Psoas muscle (tissue), 8 donors: Measurements from ENCODE around the gene LGR4. TPM values are rescaled to one million over a fixed set of nuclear protein-coding genes. Genes with fewer than 3 reads are reported as not detected.

Source experiments
- ATAC-seq, 4 donors: fragments of 200-7000 bp; cut with Tn5 transposase; one replicate each; pipeline ENCODE4 v1.9.1; 2020; ENCODE audit warnings: moderate library complexity in 3 of 4, mild to moderate bottlenecking in 2 of 4
- DNase-seq, 2 donors: peaks; one replicate each; pipeline ENCODE4 v3.0.0-alpha.2; 2020
- H3K27ac ChIP-seq: fragments of 200-600 bp; one replicate; pipeline ENCODE4 v1.8.0; 2022
- H3K27me3 ChIP-seq, 3 donors: fragments of 200-600 bp in 1 of 3; one replicate each; pipeline versions ENCODE4 v1.6.1 to v1.8.0; 2013 to 2022; ENCODE audit warnings: low read length in 2 of 3, mild to moderate bottlenecking in 2 of 3, moderate library complexity in 1 of 3; ENCODE audit not compliant: insufficient read depth in 3 of 3
- H3K36me3 ChIP-seq, 2 donors: fragments of 200-600 bp in 1 of 2; one replicate each; pipeline versions ENCODE4 v1.6.1 to v1.8.0; 2013 to 2022; ENCODE audit warnings: low read depth in 1 of 2, mild to moderate bottlenecking in 1 of 2, moderate library complexity in 1 of 2; ENCODE audit not compliant: insufficient read depth in 1 of 2
- H3K4me1 ChIP-seq: fragments of 200-600 bp; one replicate; pipeline ENCODE4 v1.8.0; 2022
- H3K4me3 ChIP-seq: fragments of 200-600 bp; one replicate; pipeline ENCODE4 v1.8.0; 2022; ENCODE audit warnings: mild to moderate bottlenecking
- H3K9me3 ChIP-seq: fragments of 200-600 bp; one replicate; pipeline ENCODE4 v1.8.0; 2022
- CTCF ChIP-seq: fragments of 200-600 bp; IDR thresholded peaks from one replicate; pipeline ENCODE4 v1.8.0; 2022; ENCODE audit warnings: antibody characterized with exemption
- WGBS, 3 donors: extraction: QIAGEN DNeasy Blood & Tissue Kit; methylation state at CpG; one replicate each; pipeline versions ENCODE4 v1.1.6 to v1.1.7; 2013; 5-methylcytosine and 5-hydroxymethylcytosine counted together
- intact Hi-C, 2 donors: fragments of 100-400 bp; cut with DNase I; formaldehyde crosslinking; loops; one replicate each; pipeline versions ENCODE4 v1.11.0 to v1.14.2; 2022
- polyA plus RNA-seq, 3 donors: library from polyadenylated mRNA; stranded (reverse); fragments of 200-250 nt; gene quantifications; one replicate each; pipeline ENCODE4 v1.2.3, GENCODE V29; 2013
- total RNA-seq, 4 donors: library from RNA; stranded (reverse); fragmentation: NEBNext Ultra II Directional in 2 of 4; extraction: Animal tissue kit (Norgen Biotek cat#: 25700) in 2 of 4; gene quantifications; one replicate each; pipeline versions ENCODE4 v1.2.1 to v1.2.4, GENCODE V29; 2021 to 2023
- donor health status: healthy with polysubstance abuse.
- donor health status: DM: no; HTN: no; CAD: no; lungs with moderate emphysema.
- donor health status: Bipolar disorder and iron deficiency.
- donor health status: healthy.
- donor health status: DM: yes; HTN: yes; CAD: no.
- donor health status: DM: no; HTN: no; CAD: no.
- donor health status: DM: no; HTN: no; CAD: no.
- donor health status: DM: yes; HTN: yes; CAD: no.

Gene LGR4
- total and polyA plus RNA-seq, 7 donors: 3.9 to 15.2 (median 8.0) TPM

GRCh38 chr11:27397624-27398399, 74.8 kb downstream of the LGR4 start:
- WGBS, 3 donors: 72 to 79% (median 78%) methylated on average over 9 of the region's 9 CpGs
- Histone ChIP-seq H3K36me3 (no peaks in the 10 kb centered on the region), H3K9me3 (no peaks in the 10 kb centered on the region), H3K4me1 (peaks cover 9% of the 10 kb centered on the region), H3K4me3 (no peak overlapping the region), H3K27ac (no peak overlapping the region), H3K27me3 (no peaks in the 10 kb centered on the region)
- intact Hi-C loops: no loop called here
- no peak for ATAC-seq
- no peak for DNase-seq
- no peak for TF ChIP-seq CTCF

DNA sequence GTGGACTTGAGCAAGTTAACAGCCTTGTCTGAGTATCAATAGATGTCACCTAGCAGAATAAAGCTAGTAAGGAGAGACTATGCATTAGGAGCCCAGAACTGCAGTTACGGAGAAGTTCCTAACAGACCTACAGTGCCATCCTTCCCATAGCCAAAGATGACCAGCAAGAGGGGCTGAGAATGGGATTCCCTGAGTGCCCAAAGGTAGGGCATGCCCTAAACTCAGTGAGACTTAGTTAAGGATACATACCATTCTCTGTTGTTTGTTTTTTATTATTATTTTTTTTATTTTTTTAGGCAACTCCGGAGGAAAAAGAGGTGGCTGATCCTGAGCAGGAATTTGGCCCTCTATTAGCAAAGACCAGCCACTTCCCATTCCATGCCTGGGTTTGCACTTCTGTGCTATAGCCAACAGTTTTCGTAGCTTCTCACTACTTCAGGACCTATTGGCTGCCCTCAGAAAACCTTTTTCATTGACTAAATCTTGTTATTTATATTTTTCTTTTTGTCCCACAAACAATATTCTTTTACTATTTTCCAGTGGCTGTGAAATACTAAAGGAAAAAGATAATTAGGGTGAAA, 76.2 kb downstream of the LGR4 start:
- no peak overlapping the region for H3K27ac ChIP-seq
- H3K27me3 ChIP-seq: no peaks in the 10 kb centered on the region
- no peak overlapping the region for H3K4me3 ChIP-seq
- H3K36me3 ChIP-seq: no peaks in the 10 kb centered on the region
- WGBS, 3 donors: 72 to 81% (median 72%) methylated on average over 3 of the region's 3 CpGs
- ATAC-seq (peak in 1 of 4 donors; percentile 11), DNase-seq (no peak)
- no peak for TF ChIP-seq CTCF
- peaks cover 9% of the 10 kb centered on the region for H3K4me1 ChIP-seq
- no peaks in the 10 kb centered on the region for H3K9me3 ChIP-seq
- intact Hi-C loops: no loop called here

GRCh38 chr11:27395556-27396258, 76.9 kb downstream of the LGR4 start:
- ATAC-seq (peak; percentile 40 to 71 (median 55)), DNase-seq (no peak)
- Histone ChIP-seq H3K9me3 (no peaks in the 10 kb centered on the region), H3K27ac (no peak overlapping the region), H3K36me3 (no peaks in the 10 kb centered on the region), H3K4me1 (peaks cover 9% of the 10 kb centered on the region), H3K4me3 (no peak overlapping the region), H3K27me3 (no peaks in the 10 kb centered on the region)
- intact Hi-C loops: no loop called here
- no peak for TF ChIP-seq CTCF
- WGBS, 3 donors: 37 to 64% (median 53%) methylated on average over 7 of the region's 7 CpGs

DNA sequence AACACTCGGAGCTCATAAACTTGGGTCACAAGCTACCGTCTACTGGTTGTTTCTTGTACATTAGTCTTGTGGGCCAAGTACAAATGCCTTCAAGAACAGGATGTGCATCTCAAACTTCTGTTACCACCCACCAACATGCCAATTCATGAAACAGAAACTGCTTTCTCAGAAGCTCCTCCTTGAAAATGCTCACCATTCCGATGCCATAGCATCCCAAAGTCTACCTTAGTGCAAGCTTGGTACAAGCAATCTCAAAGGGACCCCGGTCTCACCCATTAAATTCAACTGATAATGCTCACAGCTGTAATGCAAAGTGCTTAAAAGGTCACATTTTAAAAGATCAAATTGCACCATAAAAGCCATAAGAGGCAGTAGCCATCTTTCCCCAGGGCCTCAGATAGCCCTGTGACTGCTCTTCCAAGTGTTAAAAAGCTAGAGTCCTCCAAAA, 77.8 kb downstream of the LGR4 start:
- H3K4me3 ChIP-seq: no peak overlapping the region
- H3K27me3 ChIP-seq: no peaks in the 10 kb centered on the region
- WGBS, 3 donors: 37 to 78% (median 50%) methylated on average over 4 of the region's 4 CpGs
- DNase-seq (no peak), ATAC-seq (peak in 1 of 4 donors; percentile 41)
- peaks cover 9% of the 10 kb centered on the region for H3K4me1 ChIP-seq
- intact Hi-C loops: no loop called here
- H3K36me3 ChIP-seq: no peaks in the 10 kb centered on the region
- no peak overlapping the region for H3K27ac ChIP-seq
- no peaks in the 10 kb centered on the region for H3K9me3 ChIP-seq
- no peak for TF ChIP-seq CTCF
